NCI-H345 treated with DMSO at 0.1 percent for 48 hours (cell line): Measurements from ENCODE around the gene NQO2.
"Not testable (repeated sequence)": the region's sequence is repeated elsewhere in the genome, so short reads cannot be mapped to it uniquely, and the experiment has no call there.

ENCODE experiments used
- DNase-seq: peaks from one replicate; lab custom pipeline; 2025; ENCODE audit not compliant: unreplicated experiment; lab: John Stamatoyannopoulos, UW

Gene NQO2

DNA sequence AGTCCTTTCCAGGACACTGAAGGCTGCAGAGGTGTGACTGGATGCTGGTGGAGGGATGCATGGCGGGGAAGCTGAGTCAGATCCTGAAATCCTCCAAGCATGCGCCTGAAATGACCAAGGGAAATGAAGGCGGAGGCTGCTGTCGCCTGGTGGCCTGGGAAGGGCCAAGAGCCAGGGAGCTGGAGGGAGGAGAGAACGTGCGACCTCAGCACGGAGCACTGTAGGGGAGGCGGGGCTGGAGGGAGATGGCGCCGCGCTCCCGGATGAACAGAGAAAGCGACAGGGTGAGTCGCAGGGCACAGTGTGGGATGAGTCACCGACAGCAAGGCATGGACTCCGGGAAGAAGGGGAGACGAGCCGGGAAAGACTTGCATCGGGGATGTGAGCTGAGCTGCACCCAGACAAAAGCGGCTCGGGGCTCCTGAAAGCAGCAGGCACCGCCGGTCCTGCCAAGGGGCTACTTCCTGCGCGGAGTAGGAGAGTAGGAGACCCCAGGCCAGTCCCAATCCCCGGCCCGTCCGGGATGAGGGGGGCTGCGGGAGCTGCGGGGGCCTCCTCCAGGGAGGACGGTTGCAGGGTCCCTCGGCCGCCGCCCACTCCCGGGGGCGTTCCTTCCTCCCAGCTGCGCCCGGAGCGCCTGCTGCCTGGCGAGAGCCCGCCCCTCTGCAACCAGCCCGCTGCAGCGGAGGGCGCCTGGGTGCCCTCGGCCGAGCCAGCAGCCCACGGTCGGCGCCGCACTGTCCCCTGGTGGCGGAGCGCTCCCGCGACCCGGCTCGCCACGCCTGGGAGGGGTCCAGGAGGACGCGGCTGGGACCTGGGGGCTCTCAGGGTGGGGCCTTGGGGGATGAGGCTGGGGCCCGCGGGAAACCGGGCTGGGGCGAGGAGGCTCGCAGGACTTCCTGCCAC lies 11.0 kb upstream of the NQO2 start:
- DNase-seq = peak; percentile 8

DNA sequence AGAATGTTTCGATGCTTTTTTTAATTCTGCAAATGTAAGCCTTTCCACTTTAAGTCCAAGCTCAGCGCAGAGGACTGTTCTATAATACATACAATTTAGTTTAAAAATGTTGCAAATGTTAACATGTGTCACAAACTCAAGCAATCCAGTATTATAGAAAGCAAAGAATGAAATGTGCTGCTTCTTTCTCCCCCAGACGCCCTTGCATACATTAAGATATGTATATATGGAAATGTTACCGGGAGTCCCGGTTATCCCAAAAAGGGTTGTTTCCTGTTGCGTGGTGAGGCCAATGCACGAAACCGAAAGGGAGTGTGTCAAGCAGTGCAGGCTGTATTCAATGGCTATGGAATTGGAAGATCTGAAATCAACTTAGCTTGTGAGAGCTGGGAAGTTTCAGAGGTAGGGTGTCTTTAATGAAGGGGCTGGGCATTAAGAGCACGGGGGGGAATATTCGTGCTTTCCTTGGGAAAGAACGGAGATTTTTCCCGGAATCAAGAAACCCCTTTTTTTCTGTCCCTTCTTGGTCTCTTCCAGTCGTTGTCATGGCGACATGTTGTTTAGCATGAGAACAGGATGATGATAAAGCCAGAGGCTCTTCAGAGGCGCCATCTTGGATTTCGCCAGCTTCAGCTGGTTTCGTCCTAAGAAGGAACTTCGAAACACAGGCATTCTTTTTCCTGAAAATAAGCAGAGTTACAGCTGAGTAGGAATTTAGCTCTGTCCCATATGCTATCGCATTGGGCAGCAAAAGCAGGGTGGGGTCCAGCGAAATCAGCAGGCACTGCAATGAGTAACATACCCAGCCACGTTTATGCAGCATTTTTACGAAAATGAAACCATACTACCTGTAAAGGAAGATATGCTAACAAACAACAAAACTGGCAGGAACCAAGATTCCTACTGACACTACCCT lies 10.1 kb upstream of the NQO2 start:
- peak; percentile 49 for DNase-seq

DNA sequence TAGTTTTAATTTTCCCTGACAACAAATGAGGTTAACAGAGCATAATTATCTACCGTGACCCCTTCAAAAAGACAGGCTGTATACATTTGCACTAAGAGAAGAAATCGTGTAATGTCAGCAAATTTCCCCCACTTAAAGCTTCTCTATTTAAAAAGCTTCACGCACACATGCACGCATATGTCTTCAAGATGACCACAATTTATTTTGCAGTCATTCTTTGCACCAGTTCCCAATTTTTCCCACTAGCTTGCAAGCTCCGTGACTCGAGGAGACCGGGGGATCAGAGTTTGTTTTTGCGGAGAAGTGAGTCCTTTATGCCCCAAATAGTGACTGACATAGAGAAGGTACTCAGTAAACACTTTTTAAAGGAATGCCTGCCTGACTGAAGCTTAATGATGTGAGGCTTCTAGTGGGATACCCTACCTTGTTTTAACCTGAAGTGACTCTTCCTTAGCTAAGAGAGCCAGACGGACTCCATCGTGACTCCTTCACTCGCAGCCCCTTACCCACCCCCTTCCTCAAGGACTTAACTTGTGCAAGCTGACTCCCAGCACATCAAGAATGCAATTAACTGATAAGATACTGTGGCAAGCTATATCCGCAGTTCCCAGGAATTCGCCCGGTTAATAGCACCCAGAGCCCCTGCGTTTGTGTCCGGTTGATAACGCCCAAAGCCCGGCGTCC lies 9.3 kb upstream of the NQO2 start:
- DNase-seq = no peak

DNA sequence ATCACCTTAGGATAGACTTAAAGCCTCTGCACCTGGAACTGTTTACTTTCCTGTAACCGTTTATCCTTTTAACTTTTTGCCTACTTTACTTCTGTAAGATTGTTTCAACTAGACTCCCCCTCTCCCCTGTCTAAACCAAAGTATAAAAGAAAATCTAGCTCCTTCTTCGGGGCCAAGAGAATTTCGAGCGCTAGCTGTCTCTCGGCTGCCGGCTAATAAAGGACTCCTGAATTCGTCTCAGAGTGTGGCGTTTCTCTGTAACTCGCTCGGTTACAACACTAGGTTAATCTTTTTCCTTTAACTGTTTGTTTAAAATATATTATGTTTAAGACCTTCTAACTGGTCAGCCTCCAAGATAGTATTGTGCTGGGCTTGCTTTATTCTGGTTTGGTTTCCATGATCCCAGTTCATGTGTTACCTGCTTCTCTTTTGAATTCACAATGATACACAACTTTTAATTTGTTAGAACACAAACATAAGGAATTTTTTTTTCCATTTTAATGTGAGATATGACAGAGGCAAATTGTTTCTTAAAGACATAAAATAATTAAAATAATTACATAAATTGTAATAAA lies 8.7 kb upstream of the NQO2 start:
- no peak for DNase-seq

DNA sequence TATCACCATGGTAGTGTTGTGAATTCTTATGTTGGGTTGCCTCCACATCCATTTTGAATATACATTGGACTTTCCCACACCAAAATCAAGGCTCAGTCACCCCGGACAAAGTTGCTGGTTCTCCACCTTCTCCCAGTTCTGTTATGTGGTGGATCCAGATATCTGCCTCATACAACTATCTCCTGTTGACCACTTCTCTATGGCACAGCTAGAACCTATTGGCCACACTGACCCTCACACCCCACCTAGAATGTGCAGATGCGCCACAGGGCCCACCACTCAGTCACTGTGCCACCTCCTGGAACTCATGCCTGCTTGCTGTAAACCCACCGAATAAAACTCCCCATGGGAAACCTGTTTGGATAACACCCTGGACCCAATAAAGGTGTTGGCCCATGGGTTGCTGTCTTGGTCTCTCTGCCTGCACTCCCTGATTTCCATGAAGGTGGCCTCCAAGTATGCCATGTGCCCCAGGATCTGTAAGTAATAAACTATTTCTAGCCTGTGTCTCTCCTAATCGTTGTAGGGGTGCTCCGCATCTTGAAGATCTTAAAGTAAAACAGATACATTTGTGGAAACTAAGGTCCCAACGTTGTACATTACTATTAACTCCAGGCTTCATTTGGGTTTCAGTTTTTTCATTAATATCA lies 7.2 kb upstream of the NQO2 start:
- no peak for DNase-seq

DNA sequence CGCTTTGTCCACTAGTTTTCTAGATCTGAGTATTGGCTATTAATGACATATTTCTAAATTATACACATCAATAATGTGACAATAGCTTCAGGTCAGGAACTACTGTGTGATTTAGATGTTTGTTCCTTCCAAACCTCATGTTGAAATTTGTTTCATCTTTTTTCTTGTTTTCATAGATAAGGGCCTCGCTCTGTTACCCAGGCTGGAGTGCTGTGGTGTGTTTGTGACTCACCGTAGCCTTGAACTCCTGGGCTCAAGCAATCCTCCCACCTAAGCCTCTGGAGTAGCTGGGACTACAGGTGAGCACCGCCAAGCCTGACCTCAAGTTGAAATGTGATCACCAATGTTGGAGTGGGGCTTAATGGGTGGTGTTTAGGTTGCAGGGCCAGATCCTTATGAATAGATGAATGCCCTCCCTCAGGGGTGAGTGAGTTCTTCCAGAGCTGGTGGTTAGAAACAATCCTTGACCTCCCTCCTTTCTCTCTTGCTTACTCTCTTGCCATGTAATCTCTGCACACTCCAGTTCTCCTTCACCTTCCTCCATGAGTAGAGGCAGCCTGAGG lies 5.9 kb upstream of the NQO2 start:
- no peak for DNase-seq

DNA sequence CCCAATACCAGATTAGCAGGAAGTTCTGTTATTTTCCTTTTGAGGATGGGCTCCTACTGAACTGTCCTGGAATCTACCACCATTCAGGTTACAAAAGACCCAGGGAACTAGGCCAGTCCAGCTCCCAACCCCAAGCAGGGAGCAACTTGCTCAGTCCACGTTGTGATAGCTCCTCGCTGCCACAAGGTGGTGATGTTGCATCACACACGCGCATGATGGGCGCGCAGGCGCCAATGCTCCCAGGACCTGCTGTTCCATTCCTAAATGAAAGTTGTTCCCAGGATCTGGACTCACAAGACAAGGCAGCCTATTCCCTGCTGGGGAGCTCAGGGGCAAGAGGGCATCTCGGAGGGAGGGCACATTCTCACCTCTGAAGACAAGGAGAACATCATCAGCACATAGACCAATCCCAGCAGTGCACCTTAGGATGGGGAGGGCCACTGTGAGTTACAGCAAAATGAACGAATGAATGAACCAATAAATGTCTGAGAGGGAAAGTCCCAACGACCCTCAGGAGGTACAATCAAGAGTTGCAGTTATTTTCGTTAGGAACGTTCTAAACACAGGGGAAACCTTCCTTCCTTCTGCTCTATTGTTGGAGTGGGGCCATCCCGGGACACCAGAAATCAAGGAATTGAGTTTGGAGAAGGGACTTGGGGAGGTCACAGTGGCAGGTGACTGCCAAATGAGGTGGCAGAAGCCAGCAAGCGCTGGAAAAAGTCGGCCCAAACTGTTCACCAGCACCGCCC lies 1.3 kb upstream of the NQO2 start:
- not testable (repeated sequence) for DNase-seq

DNA sequence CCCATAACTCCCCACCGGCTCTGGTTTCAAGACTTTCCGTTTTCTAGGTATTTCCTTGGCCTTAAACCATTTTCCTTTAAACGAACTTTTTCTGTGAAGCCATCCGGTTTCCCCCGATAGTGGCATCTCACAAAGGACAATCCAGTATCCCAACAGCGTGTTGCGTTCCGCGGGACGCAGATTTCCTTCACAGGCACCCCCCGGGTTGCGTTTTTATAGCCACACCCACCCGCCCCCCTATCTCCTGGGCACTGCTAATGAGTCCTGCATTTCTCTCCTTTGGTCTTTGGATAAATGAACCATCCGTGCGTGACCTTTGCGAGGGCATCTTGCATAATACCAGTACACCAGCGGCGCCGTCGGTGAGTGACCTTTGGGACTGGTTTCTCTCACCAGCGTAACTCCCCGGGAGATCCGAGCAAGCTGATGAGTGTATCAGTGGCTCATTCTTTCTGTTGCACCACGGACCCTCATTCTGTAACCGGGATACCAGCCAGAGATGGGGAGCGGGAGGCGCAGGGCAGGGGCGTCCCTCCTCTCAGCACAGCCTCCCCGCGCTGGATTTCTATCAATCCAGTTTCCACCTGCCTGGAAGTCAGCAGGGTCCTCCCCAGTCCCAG lies 586 bp upstream of the NQO2 start:
- no peak for DNase-seq

DNA sequence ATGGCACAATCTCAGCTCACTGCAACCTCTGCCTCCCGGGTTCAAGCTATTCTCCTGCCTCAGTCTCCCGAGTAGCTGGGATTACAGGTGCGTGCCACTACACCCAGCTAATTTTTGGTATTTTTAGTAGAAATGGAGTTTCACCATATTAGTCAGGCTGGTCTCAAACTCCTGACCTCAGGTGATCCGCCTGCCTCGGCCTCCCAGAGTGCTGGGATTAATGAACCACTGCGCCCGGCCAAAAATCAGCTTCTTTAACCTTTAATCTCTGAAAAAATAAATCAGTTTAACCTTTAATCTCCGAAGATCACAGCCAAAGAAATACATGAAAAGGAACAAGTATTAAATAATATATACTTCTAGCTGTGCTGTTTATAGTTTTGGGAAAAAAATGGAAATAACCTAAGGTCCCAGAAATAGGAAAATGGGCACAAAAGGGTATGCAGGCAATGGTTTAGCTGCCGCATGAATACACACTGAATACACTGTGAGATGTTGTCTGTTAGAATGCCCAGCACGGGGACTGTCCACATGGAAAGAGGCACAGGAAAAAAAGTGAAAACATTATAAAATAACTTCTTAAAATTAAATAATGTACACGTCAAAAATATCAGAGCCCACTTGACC lies 1.6 kb downstream of the NQO2 start:
- no peak for DNase-seq

DNA sequence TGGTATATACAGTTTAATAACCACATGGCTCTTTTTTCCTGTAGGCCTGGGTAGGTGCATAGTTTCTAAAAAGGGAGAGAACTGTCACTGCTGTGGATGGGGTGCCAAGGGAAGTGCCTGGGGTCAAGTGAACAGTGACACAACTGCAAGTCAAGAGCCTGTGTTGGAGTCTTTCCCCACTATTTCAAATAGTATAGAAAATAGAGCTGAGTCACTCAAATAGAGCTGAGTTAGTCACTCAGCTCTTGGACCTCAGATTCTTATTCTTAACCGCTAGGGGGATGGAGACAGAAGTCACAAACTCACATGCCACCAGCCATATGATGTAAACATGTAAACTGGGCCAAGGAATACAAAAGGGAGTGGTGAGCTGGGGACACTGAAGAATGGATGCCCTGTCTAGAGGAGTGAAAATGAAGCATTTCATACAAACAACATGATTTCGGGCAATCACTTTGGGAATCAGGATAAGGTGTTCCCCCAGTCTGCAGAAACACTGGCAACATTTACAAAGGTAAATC lies 2.1 kb downstream of the NQO2 start:
- no peak for DNase-seq

DNA sequence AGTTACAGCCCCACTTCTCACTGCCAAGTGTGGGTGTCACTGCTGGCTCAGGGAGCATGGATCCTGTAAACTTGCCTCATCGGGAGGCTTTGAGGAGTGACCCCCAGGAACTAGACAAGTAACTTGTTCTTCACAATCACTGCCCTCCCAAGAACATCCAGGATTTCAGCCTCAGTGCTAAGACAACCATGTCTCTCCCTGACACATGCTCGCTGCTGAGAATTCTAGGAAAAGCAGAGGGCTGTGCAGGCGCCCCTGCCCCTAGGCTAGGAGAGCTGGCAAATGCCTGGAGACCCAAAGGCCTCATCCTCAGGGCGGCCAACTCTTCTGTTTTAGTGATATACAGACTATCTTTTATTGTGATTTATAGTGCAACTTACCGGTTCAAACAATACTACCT lies 3.5 kb downstream of the NQO2 start:
- DNase-seq = not testable (repeated sequence)

DNA sequence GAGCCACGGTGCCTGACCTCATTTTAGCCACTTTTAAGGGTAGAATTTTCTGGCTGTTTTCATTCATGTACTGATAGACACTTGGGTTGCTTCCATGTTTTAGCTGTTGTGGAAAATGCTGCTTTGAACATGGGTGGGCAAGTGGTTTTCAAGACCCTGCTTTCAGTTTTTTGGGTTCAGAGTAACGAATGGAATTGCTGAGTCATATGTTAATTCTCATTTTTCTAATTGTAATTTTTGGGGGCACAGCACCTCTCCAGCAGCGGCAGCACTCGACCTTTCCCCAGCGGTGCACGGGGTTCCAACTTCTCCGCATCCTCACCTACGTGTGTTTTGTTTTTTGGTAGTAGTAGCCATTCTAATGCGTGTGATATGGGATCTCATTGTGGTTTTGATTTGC lies 5.4 kb downstream of the NQO2 start:
- DNase-seq = no peak

DNA sequence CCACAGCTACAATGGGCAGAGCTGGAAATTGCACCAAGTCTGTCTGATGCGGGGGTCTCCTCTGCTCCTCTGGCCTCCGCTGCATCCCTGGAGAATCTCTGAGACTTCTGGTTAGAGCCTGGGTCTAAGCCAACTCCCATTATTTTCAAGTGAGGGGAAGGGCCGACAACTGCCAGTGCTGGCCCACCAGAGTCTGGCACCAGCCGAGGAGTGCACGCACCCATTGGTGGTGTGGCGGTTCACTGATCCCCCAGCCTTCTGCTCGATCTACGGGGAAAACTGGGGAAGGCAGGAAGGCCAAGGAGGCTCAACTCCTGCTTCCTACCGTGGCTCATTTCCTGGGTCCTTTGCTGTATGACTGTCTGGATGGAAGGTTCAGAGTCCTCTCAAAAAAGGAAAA lies 6.2 kb downstream of the NQO2 start:
- DNase-seq = no peak

DNA sequence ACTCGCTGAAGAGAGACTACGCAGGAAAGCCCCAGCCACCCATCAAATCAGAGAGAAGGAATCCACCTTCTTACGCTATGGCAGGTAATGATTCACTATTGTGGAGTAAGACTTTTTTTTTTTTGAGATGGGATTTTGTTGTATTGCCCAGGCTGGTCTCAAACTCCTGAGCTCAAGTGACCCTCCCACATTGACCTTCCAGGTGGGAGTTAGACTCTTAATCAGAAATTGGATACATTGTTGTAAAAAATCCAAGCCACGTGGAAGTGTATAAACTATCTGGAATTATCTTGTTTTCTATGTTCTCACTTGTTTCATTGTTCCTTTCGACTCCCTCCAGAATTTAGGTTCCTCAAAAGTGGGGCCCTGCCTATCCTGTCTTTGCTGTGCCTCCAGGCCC lies 6.8 kb downstream of the NQO2 start:
- no peak for DNase-seq

DNA sequence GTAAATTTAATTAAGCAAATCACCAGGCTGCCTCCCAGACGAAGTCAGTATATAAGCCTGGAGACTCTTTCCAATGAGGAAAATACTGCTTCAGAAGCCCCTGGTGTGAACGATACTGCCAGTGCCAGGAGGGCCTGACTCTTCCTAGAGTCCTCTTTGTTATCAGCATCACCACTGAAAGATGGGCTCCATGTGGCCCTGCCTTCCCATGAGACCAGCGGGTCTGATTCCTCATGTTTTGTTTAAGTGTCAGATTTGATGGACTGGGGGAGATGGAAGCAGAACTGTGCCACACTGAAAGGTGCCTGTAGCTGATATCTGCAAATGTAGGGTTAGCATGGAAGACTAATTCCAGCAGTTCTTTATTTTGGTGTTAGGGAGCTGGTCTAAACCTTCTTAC lies 7.9 kb downstream of the NQO2 start:
- no peak for DNase-seq

DNA sequence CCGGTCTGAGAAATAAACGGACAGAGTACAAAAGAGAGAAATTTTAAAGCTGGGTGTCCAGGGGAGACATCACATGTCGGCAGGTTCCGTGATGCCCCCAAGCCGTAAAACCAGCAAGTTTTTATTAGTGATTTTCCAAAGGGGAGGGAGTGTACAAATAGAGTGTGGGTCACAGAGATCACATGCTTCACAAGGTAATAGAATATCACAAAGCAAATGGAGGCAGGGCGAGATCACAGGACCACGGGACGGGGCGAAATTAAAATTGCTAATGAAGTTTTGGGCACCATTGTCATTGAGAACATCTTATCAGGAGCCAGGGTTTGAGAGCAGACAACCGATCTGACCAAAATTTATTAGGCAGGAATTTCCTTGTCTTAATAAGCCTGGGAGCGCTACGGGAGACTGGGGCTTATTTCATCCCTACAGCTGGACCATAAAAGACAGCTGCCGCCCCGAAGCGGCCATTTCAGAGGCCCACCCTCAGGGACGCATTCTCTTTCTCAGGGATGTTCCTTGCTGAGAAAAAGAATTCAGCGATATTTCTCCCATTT lies 9.1 kb downstream of the NQO2 start:
- DNase-seq = not testable (repeated sequence)

DNA sequence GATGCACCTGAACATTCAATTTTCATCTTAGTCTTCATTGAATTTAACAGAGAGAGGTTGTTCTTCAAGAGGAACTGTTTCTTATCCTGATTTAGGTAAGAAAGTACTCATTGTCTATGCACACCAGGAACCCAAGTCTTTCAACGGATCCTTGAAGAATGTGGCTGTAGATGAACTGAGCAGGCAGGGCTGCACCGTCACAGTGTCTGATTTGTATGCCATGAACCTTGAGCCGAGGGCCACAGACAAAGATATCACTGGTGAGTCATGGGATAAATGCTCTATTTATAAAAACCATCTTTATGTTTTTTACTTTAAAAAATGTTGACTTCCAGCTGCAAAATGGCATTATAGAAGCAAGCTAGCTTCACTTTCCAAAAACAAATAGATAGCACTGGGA lies 10.2 kb downstream of the NQO2 start:
- DNase-seq = no peak

DNA sequence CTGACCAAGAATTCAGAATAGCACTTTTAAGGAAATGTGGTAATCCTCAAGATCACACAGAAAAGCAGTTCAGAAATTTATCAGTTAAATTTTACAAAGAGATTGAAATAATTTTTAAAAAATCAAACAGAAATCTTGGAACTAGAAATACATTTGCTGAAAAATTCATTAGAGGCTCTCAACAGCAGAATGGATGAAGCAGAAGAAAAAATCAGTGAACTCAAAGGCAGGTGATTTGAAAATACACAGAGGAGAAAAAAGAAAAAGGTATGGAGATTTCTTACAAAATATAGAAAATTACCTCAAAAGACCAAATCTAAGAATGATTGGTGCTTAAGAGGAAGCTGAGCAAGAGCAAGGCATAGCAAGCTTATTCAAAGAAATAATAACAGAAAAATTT lies 11.5 kb downstream of the NQO2 start:
- no peak for DNase-seq
